Measurements from ENCODE around the gene FLAD1.

DNA sequence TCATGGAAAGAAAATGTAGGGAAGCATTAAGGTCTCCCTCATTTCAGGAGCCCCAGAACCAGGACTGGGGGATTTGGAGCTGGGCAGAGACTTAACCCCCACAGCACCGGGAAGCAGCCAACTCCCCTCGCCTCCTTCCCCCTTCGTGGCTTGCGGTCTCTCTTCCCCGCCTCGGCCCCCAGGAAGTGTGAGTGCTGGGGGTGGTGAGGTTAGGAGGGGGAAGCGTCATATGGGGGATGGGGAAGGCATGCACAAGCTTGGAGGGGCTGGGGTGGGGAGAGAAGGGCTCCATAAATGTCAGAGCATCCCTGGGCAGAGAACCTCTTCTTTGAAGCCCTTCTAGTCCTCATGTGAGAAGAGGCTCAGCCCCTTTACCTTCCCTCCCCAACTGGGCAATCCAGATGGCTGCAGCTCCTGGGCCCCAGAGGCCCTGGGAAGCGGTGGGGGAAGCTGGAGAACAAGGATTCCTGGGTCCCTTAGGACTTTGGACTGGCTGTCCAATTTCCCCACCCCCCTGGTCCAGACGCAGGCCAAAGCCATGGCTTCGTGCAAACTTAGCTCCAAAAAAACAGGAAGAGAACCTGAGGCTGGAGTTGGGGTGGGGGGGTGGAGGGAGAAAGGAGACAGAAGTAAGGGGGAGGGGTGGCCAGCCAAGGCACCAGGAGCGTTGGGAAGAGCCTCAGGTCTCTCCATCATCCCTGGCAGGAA is 27.2 kb downstream of the FLAD1 start:
- TF ChIP-seq, protein P1, sequence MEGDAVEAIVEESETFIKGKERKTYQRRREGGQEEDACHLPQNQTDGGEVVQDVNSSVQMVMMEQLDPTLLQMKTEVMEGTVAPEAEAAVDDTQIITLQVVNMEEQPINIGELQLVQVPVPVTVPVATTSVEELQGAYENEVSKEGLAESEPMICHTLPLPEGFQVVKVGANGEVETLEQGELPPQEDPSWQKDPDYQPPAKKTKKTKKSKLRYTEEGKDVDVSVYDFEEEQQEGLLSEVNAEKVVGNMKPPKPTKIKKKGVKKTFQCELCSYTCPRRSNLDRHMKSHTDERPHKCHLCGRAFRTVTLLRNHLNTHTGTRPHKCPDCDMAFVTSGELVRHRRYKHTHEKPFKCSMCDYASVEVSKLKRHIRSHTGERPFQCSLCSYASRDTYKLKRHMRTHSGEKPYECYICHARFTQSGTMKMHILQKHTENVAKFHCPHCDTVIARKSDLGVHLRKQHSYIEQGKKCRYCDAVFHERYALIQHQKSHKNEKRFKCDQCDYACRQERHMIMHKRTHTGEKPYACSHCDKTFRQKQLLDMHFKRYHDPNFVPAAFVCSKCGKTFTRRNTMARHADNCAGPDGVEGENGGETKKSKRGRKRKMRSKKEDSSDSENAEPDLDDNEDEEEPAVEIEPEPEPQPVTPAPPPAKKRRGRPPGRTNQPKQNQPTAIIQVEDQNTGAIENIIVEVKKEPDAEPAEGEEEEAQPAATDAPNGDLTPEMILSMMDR (IDR thresholded peaks at IDR 0.05): no peak
- no peak for TF ChIP-seq POLR2AphosphoS5 (IDR thresholded peaks at IDR 0.05; ENCODE audit: insufficient read depth in 1 of 2, low read depth in 1 of 2)
